RWPE2 (cell line): ENCODE results near the gene RNF212.

Experiments
- ATAC-seq: fragments of 200-7000 bp; cut with Tn5 transposase; 3 replicates; pipeline ENCODE4 v1.9.1; 2021; ENCODE audit warnings: low read depth
- DNase-seq: peaks from one replicate; pipeline ENCODE4 v3.0.0-alpha.2; 2020; ENCODE audit warnings: low spot score
- H3K27ac ChIP-seq: fragments of 450-650 bp; 2 replicates; pipeline ENCODE4 v1.5.1; 2017; ENCODE audit warnings: mild to moderate bottlenecking; ENCODE audit not compliant: poor library complexity, severe bottlenecking
- H3K27me3 ChIP-seq: fragments of 250-450 bp; sonication (Bioruptor Pico); 2 replicates; pipeline ENCODE4 v1.5.1; 2021; ENCODE audit warnings: mild to moderate bottlenecking, moderate library complexity; ENCODE audit not compliant: insufficient read depth, poor library complexity, severe bottlenecking
- H3K36me3 ChIP-seq: fragments of 250-450 bp; sonication (Bioruptor Pico); 2 replicates; pipeline ENCODE4 v1.5.1; 2020; ENCODE audit warnings: low read depth, mild to moderate bottlenecking, moderate library complexity
- H3K4me1 ChIP-seq: fragments of 250-450 bp; sonication (Bioruptor Pico); 2 replicates; pipeline ENCODE4 v1.5.1; 2021; ENCODE audit warnings: mild to moderate bottlenecking, moderate library complexity; ENCODE audit not compliant: insufficient read depth, poor library complexity, severe bottlenecking
- H3K4me3 ChIP-seq: fragments of 250-450 bp; sonication (Bioruptor Pico); 2 replicates; pipeline ENCODE4 v1.5.1; 2021; ENCODE audit warnings: mild to moderate bottlenecking, moderate library complexity; ENCODE audit not compliant: severe bottlenecking
- H3K9me3 ChIP-seq: fragments of 250-450 bp; sonication (Bioruptor Pico); 2 replicates; pipeline ENCODE4 v1.5.1; 2021; ENCODE audit warnings: mild to moderate bottlenecking, moderate library complexity; ENCODE audit not compliant: severe bottlenecking
- TF ChIP-seq, protein P1 (sequence below): fragments of 450-650 bp; IDR thresholded peaks from one replicate; pipeline ENCODE4 v1.5.1; 2017; ENCODE audit warnings: mild to moderate bottlenecking, moderate library complexity; ENCODE audit not compliant: poor library complexity, severe bottlenecking

The RNF212 gene

DNA sequence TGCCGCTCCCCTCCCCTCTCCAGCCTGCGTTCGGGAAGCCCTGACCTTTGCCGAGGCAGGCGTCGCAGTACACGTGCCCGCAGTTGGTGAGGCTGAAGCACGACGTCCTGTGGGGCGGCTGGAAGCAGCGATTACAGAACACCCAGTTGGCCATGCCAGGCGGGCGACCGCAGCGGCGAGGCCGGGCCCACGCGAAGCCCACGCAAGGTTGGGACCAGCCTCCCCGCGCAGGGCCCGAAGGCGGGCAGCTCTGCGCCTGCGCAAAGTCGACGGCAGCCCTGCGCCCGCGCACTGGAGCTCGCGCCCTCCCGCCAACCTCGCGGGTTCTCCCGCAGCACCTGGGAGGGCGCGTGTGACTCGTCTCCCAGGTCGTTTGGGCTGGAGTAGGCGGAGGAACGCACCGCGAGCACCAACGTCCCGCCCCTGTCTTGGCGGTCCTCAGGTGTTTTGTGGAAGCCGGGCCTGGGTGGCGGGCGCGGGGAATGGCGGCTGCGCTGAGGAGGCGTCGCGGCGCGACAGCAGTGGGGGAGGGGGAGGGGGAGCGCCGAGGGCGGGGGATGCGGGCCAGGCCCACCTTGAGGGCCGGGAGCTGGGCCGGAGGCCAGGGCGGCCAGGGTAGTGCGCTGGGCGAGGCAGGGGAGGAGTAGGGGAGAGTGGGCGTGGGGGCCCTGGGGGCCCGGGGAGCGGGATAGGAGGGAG is at the start of gene RNF212:
Gene RNF212, minus strand, starts transcription at position 254 of the 699 bp plus-strand sequence. Its CDS starts 100 bp downstream, at position 154.
- H3K36me3 ChIP-seq = no peaks in the 10 kb centered on the region
- TF ChIP-seq, protein P1, sequence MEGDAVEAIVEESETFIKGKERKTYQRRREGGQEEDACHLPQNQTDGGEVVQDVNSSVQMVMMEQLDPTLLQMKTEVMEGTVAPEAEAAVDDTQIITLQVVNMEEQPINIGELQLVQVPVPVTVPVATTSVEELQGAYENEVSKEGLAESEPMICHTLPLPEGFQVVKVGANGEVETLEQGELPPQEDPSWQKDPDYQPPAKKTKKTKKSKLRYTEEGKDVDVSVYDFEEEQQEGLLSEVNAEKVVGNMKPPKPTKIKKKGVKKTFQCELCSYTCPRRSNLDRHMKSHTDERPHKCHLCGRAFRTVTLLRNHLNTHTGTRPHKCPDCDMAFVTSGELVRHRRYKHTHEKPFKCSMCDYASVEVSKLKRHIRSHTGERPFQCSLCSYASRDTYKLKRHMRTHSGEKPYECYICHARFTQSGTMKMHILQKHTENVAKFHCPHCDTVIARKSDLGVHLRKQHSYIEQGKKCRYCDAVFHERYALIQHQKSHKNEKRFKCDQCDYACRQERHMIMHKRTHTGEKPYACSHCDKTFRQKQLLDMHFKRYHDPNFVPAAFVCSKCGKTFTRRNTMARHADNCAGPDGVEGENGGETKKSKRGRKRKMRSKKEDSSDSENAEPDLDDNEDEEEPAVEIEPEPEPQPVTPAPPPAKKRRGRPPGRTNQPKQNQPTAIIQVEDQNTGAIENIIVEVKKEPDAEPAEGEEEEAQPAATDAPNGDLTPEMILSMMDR = no peak
- peaks cover 6% of the 10 kb centered on the region for H3K4me1 ChIP-seq
- ATAC-seq (peak; percentile 52; the same call in 2 of the 3 replicates), DNase-seq (no peak)
- H3K27ac ChIP-seq = peak within 1 kb of the TSS; percentile 18
- peaks cover 6% of the 10 kb centered on the region for H3K27me3 ChIP-seq
- H3K9me3 ChIP-seq = no peaks in the 10 kb centered on the region
- H3K4me3 ChIP-seq = peak within 1 kb of the TSS; percentile 28

DNA sequence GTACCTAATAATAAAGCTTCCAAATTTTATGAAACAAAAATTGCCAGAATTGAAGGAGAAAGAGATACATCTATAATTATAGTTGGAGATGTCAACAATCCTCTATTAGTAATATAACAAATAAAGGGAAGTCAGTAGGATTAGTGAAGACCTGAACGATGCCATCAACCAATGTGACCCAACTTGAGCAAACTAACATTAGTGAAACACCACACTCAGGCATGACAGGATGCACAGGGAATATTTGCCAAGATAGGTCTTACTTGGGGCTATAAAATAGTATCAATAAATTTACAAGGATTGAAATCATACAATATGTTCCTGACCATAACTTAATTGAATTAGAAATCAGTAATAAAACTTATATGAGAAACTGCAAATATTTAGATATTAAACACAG is 47.0 kb upstream of the RNF212 start:
- TF ChIP-seq, protein P1 = no peak
- no peaks in the 10 kb centered on the region for H3K4me1 ChIP-seq
- no peak for DNase-seq
- ATAC-seq = no peak
- H3K4me3 ChIP-seq = no peak overlapping the region
- no peaks in the 10 kb centered on the region for H3K36me3 ChIP-seq
- H3K9me3 ChIP-seq = no peaks in the 10 kb centered on the region
- peaks cover 5% of the 10 kb centered on the region for H3K27me3 ChIP-seq
- H3K27ac ChIP-seq = no peak overlapping the region

- no peaks in the 10 kb centered on the region for H3K36me3 ChIP-seq
- H3K4me3 ChIP-seq = no peak overlapping the region
- peaks cover 17% of the 10 kb centered on the region for H3K27me3 ChIP-seq
- no peak overlapping the region for H3K27ac ChIP-seq
- no peaks in the 10 kb centered on the region for H3K9me3 ChIP-seq
- ATAC-seq (no peak), DNase-seq (no peak)
- no peaks in the 10 kb centered on the region for H3K4me1 ChIP-seq
- TF ChIP-seq, protein P1 = no peak
Observed at GRCh38 chr4:1156069-1156468, 42.7 kb upstream of the RNF212 start.

GRCh38 chr4:1155314-1155713 is 42.0 kb upstream of the RNF212 start:
- H3K9me3 ChIP-seq = no peaks in the 10 kb centered on the region
- ATAC-seq = no peak
- no peak overlapping the region for H3K27ac ChIP-seq
- no peak overlapping the region for H3K4me3 ChIP-seq
- H3K4me1 ChIP-seq = no peaks in the 10 kb centered on the region
- no peak for DNase-seq
- H3K36me3 ChIP-seq = no peaks in the 10 kb centered on the region
- TF ChIP-seq, protein P1 = no peak
- H3K27me3 ChIP-seq = peaks cover 17% of the 10 kb centered on the region

GRCh38 chr4:1154523-1155182 is 41.3 kb upstream of the RNF212 start:
- DNase-seq (no peak), ATAC-seq (no peak)
- Histone ChIP-seq H3K4me1 (no peaks in the 10 kb centered on the region), H3K36me3 (no peaks in the 10 kb centered on the region), H3K27me3 (peaks cover 17% of the 10 kb centered on the region), H3K4me3 (no peak overlapping the region), H3K9me3 (no peaks in the 10 kb centered on the region), H3K27ac (no peak overlapping the region)
- TF ChIP-seq, protein P1 = no peak
